ENCODE data around the gene DYNC2H1. TPM values are rescaled to one million over a fixed set of nuclear protein-coding genes. Genes with fewer than 3 reads are reported as not detected.

Gene DYNC2H1
- total RNA-seq, 1 donor from 2014 or later, result 17.2 TPM

DNA sequence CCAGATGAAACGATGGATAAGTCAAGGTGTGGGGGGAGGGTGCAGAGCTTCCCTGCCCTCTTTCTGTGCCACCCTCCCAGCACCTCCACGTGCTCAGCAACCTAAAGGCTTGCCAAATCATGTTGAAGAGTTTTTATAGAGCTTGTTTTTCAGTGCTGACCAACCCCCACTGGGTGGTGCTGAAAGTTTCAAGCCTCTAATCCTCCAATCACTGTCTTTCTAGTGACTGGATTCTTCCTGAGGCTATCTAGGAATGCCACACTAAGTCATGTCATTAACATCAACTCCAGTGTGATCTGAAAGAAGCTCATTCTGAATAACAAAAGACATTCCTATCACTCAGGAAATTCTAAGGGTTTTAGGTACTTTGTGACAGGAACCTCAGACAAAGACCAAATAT is 382.6 kb downstream of the DYNC2H1 start:
- no peaks in the 10 kb centered on the region for H3K27me3 ChIP-seq (ENCODE audit: insufficient read depth, low read length)
- no peaks in the 10 kb centered on the region for H4K20me1 ChIP-seq (ENCODE audit: insufficient read depth, low read length)
- no peaks in the 10 kb centered on the region for H3K36me3 ChIP-seq (ENCODE audit: insufficient read depth, low read length)
- no peak overlapping the region for H3K4me3 ChIP-seq (ENCODE audit: insufficient read depth, low read depth, low read length)
- DNase-seq (ENCODE audit: low read depth), result no peak
- no peaks in the 10 kb centered on the region for H3K79me2 ChIP-seq (ENCODE audit: insufficient read depth, low read length)
- FAIRE-seq, result no peak
- Mint-ChIP-seq H3K27ac (ENCODE audit: unreplicated experiment) (no peak overlapping the region), H3K36me3 (ENCODE audit: low read depth, unreplicated experiment) (peaks cover 2% of the 10 kb centered on the region), H3K9me3 (ENCODE audit: unreplicated experiment) (no peaks in the 10 kb centered on the region), H3K27me3 (ENCODE audit: low read depth, unreplicated experiment) (no peaks in the 10 kb centered on the region), H3K4me1 (ENCODE audit: low read depth, unreplicated experiment) (peaks cover 5% of the 10 kb centered on the region), H3K4me3 (ENCODE audit: unreplicated experiment) (no peak overlapping the region)
- H3K4me1 ChIP-seq (ENCODE audit: insufficient read depth, low read length), result no peaks in the 10 kb centered on the region
- peaks cover 3% of the 10 kb centered on the region for H3K9me3 ChIP-seq (ENCODE audit: insufficient read depth, low read depth, low read length)
- H3K27ac ChIP-seq (ENCODE audit: low read depth, low read length), result no peak overlapping the region
- H3K9ac ChIP-seq (ENCODE audit: low read length), result no peak overlapping the region
- no peak for TF ChIP-seq EZH2 (IDR thresholded peaks at IDR 0.05; ENCODE audit: insufficient read depth, low read length)
- TF ChIP-seq, protein P1, sequence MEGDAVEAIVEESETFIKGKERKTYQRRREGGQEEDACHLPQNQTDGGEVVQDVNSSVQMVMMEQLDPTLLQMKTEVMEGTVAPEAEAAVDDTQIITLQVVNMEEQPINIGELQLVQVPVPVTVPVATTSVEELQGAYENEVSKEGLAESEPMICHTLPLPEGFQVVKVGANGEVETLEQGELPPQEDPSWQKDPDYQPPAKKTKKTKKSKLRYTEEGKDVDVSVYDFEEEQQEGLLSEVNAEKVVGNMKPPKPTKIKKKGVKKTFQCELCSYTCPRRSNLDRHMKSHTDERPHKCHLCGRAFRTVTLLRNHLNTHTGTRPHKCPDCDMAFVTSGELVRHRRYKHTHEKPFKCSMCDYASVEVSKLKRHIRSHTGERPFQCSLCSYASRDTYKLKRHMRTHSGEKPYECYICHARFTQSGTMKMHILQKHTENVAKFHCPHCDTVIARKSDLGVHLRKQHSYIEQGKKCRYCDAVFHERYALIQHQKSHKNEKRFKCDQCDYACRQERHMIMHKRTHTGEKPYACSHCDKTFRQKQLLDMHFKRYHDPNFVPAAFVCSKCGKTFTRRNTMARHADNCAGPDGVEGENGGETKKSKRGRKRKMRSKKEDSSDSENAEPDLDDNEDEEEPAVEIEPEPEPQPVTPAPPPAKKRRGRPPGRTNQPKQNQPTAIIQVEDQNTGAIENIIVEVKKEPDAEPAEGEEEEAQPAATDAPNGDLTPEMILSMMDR (IDR thresholded peaks at IDR 0.05; ENCODE audit: insufficient read depth, low read depth, low read length), result no peak
- no peak overlapping the region for H2AFZ ChIP-seq (ENCODE audit: low read depth, low read length)
- no peak overlapping the region for H3K4me2 ChIP-seq (ENCODE audit: low read length)

DNA sequence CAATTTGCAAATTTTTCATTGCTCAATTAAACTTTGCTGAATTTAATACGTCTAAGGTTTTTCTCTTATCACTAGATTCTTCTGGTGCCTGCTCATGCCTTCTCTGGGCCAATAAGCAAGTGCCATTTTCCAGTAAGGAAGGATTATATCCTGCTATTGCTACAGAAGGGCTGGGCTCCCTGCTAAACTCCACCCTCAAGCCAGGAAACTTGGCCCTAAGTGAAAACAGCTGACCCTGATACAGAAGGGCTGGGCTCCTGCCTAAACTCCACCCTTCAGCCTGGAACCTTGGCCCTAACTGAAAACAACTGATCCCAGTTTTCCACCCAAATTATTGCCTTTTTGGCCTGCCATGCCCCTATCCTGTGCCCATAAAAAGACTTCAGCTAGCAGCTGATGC is 385.3 kb downstream of the DYNC2H1 start:
- H3K27ac ChIP-seq (ENCODE audit: low read depth, low read length), result no peak overlapping the region
- no peaks in the 10 kb centered on the region for H4K20me1 ChIP-seq (ENCODE audit: insufficient read depth, low read length)
- Mint-ChIP-seq H3K36me3 (ENCODE audit: low read depth, unreplicated experiment) (peaks cover 2% of the 10 kb centered on the region), H3K4me3 (ENCODE audit: unreplicated experiment) (no peak overlapping the region), H3K27ac (ENCODE audit: unreplicated experiment) (no peak overlapping the region), H3K27me3 (ENCODE audit: low read depth, unreplicated experiment) (no peaks in the 10 kb centered on the region), H3K9me3 (ENCODE audit: unreplicated experiment) (no peaks in the 10 kb centered on the region), H3K4me1 (ENCODE audit: low read depth, unreplicated experiment) (no peaks in the 10 kb centered on the region)
- no peaks in the 10 kb centered on the region for H3K79me2 ChIP-seq (ENCODE audit: insufficient read depth, low read length)
- H3K4me3 ChIP-seq (ENCODE audit: insufficient read depth, low read depth, low read length), result no peak overlapping the region
- H3K36me3 ChIP-seq (ENCODE audit: insufficient read depth, low read length), result no peaks in the 10 kb centered on the region
- no peaks in the 10 kb centered on the region for H3K27me3 ChIP-seq (ENCODE audit: insufficient read depth, low read length)
- no peak overlapping the region for H3K9ac ChIP-seq (ENCODE audit: low read length)
- no peak for TF ChIP-seq EZH2 (IDR thresholded peaks at IDR 0.05; ENCODE audit: insufficient read depth, low read length)
- TF ChIP-seq, protein P1 (IDR thresholded peaks at IDR 0.05; ENCODE audit: insufficient read depth, low read depth, low read length), result no peak
- H3K4me2 ChIP-seq (ENCODE audit: low read length), result no peak overlapping the region
- DNase-seq (ENCODE audit: low read depth) (no peak), FAIRE-seq (no peak)
- peaks cover 3% of the 10 kb centered on the region for H3K9me3 ChIP-seq (ENCODE audit: insufficient read depth, low read depth, low read length)
- no peaks in the 10 kb centered on the region for H3K4me1 ChIP-seq (ENCODE audit: insufficient read depth, low read length)
- no peak overlapping the region for H2AFZ ChIP-seq (ENCODE audit: low read depth, low read length)

DNA sequence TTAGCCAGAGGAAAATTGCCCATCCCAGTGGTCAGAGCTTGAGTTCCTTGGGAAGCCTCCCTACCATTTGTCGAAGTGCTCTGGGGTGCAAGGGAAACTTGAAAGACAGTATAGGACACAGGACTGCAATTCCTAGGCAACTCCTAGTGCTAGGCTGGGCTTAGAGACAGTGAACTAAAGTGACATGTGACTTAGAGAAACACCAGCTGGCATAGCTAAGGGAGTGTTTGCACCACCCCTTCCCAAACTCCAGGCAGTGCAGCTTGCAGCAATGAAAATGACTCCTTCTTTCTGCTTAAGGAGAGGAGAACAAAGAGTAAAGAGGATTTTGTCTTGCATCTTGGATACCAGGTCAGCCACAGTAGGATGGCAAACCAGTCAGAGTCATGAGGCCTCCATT is 388.0 kb downstream of the DYNC2H1 start:
- H3K27ac Mint-ChIP-seq (ENCODE audit: unreplicated experiment), result no peak overlapping the region
- Histone ChIP-seq H3K9ac (ENCODE audit: low read length) (no peak overlapping the region), H4K20me1 (ENCODE audit: insufficient read depth, low read length) (no peaks in the 10 kb centered on the region), H3K4me3 (ENCODE audit: insufficient read depth, low read depth, low read length) (no peak overlapping the region), H3K4me1 (ENCODE audit: insufficient read depth, low read length) (no peaks in the 10 kb centered on the region), H3K36me3 (ENCODE audit: insufficient read depth, low read length) (no peaks in the 10 kb centered on the region), H3K27me3 (ENCODE audit: insufficient read depth, low read length) (no peaks in the 10 kb centered on the region), H3K9me3 (ENCODE audit: insufficient read depth, low read depth, low read length) (no peaks in the 10 kb centered on the region), H3K79me2 (ENCODE audit: insufficient read depth, low read length) (no peaks in the 10 kb centered on the region), H3K27ac (ENCODE audit: low read depth, low read length) (no peak overlapping the region), H2AFZ (ENCODE audit: low read depth, low read length) (no peak overlapping the region), H3K4me2 (ENCODE audit: low read length) (no peak overlapping the region)
- H3K27me3 Mint-ChIP-seq (ENCODE audit: low read depth, unreplicated experiment), result no peaks in the 10 kb centered on the region
- H3K4me3 Mint-ChIP-seq (ENCODE audit: unreplicated experiment), result no peak overlapping the region
- peaks cover 3% of the 10 kb centered on the region for H3K9me3 Mint-ChIP-seq (ENCODE audit: unreplicated experiment)
- no peak for TF ChIP-seq EZH2 (IDR thresholded peaks at IDR 0.05; ENCODE audit: insufficient read depth, low read length)
- TF ChIP-seq, protein P1 (IDR thresholded peaks at IDR 0.05; ENCODE audit: insufficient read depth, low read depth, low read length), result no peak
- FAIRE-seq (no peak), DNase-seq (ENCODE audit: low read depth) (no peak)
- H3K4me1 Mint-ChIP-seq (ENCODE audit: low read depth, unreplicated experiment), result no peaks in the 10 kb centered on the region
- H3K36me3 Mint-ChIP-seq (ENCODE audit: low read depth, unreplicated experiment), result no peaks in the 10 kb centered on the region
